ENCODE data around the gene SVIL.

SVIL gene

DNA sequence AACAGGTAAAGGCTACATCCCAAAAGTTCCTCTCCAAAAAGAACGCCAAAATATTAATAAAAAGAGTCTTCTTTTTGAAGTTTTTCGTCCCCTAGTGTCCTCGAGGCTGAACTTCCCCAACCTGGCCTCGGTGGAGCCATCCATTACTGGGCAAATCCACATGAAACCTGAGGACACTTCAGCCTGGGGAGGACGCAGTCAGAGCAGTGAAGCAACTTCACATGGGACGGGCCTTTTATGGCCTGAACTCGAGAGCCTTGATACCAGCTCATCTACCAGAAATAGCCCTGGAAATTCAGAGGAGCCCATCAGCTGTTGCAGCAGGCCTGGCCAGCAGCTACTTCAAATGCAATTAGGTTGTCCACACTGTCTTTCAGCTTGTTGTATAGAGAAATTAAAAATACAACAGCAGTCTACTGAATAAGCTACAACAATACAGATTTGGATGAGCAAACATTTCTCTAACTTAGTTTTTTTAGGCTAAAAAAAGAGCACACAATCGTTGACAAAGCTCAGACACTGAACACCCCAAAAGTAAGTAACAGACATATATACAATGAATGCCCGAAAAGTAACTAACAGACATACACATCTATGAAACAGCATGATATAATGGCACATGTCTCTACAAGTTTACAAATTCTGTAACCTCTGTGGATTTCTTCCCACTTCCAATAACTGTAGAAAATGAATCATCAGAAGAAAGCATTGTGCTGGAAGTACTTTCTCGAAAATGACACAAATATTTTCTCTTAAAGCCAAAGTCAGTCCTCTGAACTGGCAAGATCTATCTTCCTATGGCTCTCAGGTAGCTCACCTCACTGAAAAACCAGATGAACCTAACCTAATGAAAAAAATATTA lies at the start of gene SVIL:
Gene SVIL, minus strand, starts transcription at position 208 of the 862 bp plus-strand sequence. CDS start 79,913 bp downstream, outside the sequence.
- Histone ChIP-seq H4K20me1 (ENCODE audit: insufficient read depth, low read length, poor library complexity, severe bottlenecking) (no peaks in the 10 kb centered on the region), H3K9me2 (replicated peaks; ENCODE audit: low read depth, low read length) (no peaks in the 10 kb centered on the region), H3K4me1 (ENCODE audit: insufficient read depth, low read length, poor library complexity, severe bottlenecking) (peaks cover 15% of the 10 kb centered on the region), H3K4me3 (ENCODE audit: low read length, poor library complexity, severe bottlenecking) (no peak within 1 kb of the TSS), H2AFZ (ENCODE audit: low read length) (no peak within 1 kb of the TSS), H3K27me3 (ENCODE audit: insufficient read depth, low read length, poor library complexity, severe bottlenecking) (no peaks in the 10 kb centered on the region), H3K9ac (ENCODE audit: low read depth, low read length, poor library complexity, severe bottlenecking) (no peak within 1 kb of the TSS), H3K9me3 (ENCODE audit: insufficient read depth, low read depth, low read length) (no peaks in the 10 kb centered on the region), H3K4me2 (ENCODE audit: low read depth, low read length, poor library complexity, severe bottlenecking) (no peak within 1 kb of the TSS), H3K79me2 (ENCODE audit: insufficient read depth, low read length) (no peaks in the 10 kb centered on the region), H3F3A (ENCODE audit: low read depth) (no peaks in the 10 kb centered on the region), H3K36me3 (ENCODE audit: insufficient read depth, low read length) (0 out of 2 replicates have a peak, but pooled peaks cover 7% of the 10 kb centered on the region)
- no peak for TF ChIP-seq EZH2phosphoT487 (IDR thresholded peaks at IDR 0.05; ENCODE audit: borderline replicate concordance)
- TF ChIP-seq, protein P1, sequence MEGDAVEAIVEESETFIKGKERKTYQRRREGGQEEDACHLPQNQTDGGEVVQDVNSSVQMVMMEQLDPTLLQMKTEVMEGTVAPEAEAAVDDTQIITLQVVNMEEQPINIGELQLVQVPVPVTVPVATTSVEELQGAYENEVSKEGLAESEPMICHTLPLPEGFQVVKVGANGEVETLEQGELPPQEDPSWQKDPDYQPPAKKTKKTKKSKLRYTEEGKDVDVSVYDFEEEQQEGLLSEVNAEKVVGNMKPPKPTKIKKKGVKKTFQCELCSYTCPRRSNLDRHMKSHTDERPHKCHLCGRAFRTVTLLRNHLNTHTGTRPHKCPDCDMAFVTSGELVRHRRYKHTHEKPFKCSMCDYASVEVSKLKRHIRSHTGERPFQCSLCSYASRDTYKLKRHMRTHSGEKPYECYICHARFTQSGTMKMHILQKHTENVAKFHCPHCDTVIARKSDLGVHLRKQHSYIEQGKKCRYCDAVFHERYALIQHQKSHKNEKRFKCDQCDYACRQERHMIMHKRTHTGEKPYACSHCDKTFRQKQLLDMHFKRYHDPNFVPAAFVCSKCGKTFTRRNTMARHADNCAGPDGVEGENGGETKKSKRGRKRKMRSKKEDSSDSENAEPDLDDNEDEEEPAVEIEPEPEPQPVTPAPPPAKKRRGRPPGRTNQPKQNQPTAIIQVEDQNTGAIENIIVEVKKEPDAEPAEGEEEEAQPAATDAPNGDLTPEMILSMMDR (conservative IDR thresholded peaks at IDR 0.05; ENCODE audit: low read length): no peak

- no peak overlapping the region for H3K4me3 ChIP-seq (ENCODE audit: low read length, poor library complexity, severe bottlenecking)
- TF ChIP-seq, protein P1 (conservative IDR thresholded peaks at IDR 0.05; ENCODE audit: low read length): no peak
- TF ChIP-seq EZH2phosphoT487 (IDR thresholded peaks at IDR 0.05; ENCODE audit: borderline replicate concordance): no peak
- no peaks in the 10 kb centered on the region for H3K27me3 ChIP-seq (ENCODE audit: insufficient read depth, low read length, poor library complexity, severe bottlenecking)
- peaks cover 13% of the 10 kb centered on the region for H3K4me1 ChIP-seq (ENCODE audit: insufficient read depth, low read length, poor library complexity, severe bottlenecking)
- H3K9me3 ChIP-seq (ENCODE audit: insufficient read depth, low read depth, low read length): no peaks in the 10 kb centered on the region
- H3K4me2 ChIP-seq (ENCODE audit: low read depth, low read length, poor library complexity, severe bottlenecking): peak overlapping the region; percentile 46
- no peaks in the 10 kb centered on the region for H3F3A ChIP-seq (ENCODE audit: low read depth)
- 0 out of 2 replicates have a peak overlapping the region, but pooled peaks have one; percentile 22 for H2AFZ ChIP-seq (ENCODE audit: low read length)
- no peaks in the 10 kb centered on the region for H3K79me2 ChIP-seq (ENCODE audit: insufficient read depth, low read length)
- H3K36me3 ChIP-seq (ENCODE audit: insufficient read depth, low read length): peaks cover 11% of the 10 kb centered on the region; the same call in 1 of the 2 replicates
- no peaks in the 10 kb centered on the region for H3K9me2 ChIP-seq (replicated peaks; ENCODE audit: low read depth, low read length)
- no peaks in the 10 kb centered on the region for H4K20me1 ChIP-seq (ENCODE audit: insufficient read depth, low read length, poor library complexity, severe bottlenecking)
- H3K9ac ChIP-seq (ENCODE audit: low read depth, low read length, poor library complexity, severe bottlenecking): no peak overlapping the region
Observed at GRCh38 chr10:29681676-29682448, 47.1 kb upstream of the SVIL start.

DNA sequence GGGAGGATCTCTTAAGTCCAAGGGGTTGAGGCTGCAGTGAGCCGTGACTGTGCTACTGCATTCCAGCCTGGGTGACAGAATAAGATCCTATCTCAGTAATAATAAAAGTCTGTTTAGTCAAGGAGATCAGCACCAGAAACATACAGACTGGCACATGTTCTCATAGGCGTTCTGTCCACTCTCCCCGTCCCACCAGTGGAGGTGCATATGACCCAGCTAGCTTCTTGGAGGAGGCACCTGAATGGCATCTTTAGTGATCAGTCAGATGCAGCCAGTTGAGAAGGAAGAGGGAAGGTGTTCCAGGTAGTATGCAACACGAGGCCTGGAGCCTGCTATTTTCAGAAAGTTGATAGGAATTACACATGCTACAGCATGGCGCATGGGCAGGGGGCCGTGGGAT lies 45.3 kb upstream of the SVIL start:
- no peak overlapping the region for H3K9ac ChIP-seq (ENCODE audit: low read depth, low read length, poor library complexity, severe bottlenecking)
- H3K4me2 ChIP-seq (ENCODE audit: low read depth, low read length, poor library complexity, severe bottlenecking): no peak overlapping the region
- no peaks in the 10 kb centered on the region for H3F3A ChIP-seq (ENCODE audit: low read depth)
- H2AFZ ChIP-seq (ENCODE audit: low read length): no peak overlapping the region
- H3K27me3 ChIP-seq (ENCODE audit: insufficient read depth, low read length, poor library complexity, severe bottlenecking): no peaks in the 10 kb centered on the region
- peaks cover 15% of the 10 kb centered on the region; the same call in 1 of the 2 replicates for H3K9me3 ChIP-seq (ENCODE audit: insufficient read depth, low read depth, low read length)
- peaks cover 5% of the 10 kb centered on the region; the same call in 1 of the 2 replicates for H3K36me3 ChIP-seq (ENCODE audit: insufficient read depth, low read length)
- H3K4me3 ChIP-seq (ENCODE audit: low read length, poor library complexity, severe bottlenecking): no peak overlapping the region
- H3K79me2 ChIP-seq (ENCODE audit: insufficient read depth, low read length): no peaks in the 10 kb centered on the region
- H3K9me2 ChIP-seq (replicated peaks; ENCODE audit: low read depth, low read length): no peaks in the 10 kb centered on the region
- TF ChIP-seq, protein P1 (conservative IDR thresholded peaks at IDR 0.05; ENCODE audit: low read length): no peak
- no peak for TF ChIP-seq EZH2phosphoT487 (IDR thresholded peaks at IDR 0.05; ENCODE audit: borderline replicate concordance)
- no peaks in the 10 kb centered on the region for H4K20me1 ChIP-seq (ENCODE audit: insufficient read depth, low read length, poor library complexity, severe bottlenecking)
- peaks cover 13% of the 10 kb centered on the region for H3K4me1 ChIP-seq (ENCODE audit: insufficient read depth, low read length, poor library complexity, severe bottlenecking)
